NCI-H1417 treated with DMSO at 0.1 percent for 48 hours (cell line): Measurements from ENCODE around the gene TBC1D22A.

Source experiments
- DNase-seq: peaks from one replicate; lab custom pipeline; 2025; lab: John Stamatoyannopoulos, UW

The TBC1D22A gene

DNA sequence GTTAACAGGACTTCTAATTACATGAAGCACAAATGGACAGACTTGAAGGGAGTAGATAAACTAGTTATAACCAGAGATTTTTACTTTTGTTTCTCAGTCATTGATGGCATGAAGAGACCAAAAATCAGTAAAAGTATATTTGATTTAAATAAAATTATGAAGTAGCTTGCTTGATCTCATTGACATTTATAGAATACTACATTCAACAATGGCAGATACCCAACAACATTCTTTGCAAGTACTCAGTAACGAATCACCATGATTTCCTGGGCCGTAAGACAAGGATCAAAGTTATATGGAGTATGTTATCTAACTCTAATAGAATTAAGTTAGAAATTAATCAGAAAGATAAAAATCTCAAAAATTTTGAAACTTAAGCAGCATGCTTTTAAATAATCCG, 317.6 kb downstream of the TBC1D22A start:
- no peak for DNase-seq

GRCh38 chr22:47082505-47082904, 320.1 kb downstream of the TBC1D22A start:
- no peak for DNase-seq

- no peak for DNase-seq
These were observed 321.0 kb downstream of the TBC1D22A start for GRCh38 chr22:47083379-47083986.

DNA sequence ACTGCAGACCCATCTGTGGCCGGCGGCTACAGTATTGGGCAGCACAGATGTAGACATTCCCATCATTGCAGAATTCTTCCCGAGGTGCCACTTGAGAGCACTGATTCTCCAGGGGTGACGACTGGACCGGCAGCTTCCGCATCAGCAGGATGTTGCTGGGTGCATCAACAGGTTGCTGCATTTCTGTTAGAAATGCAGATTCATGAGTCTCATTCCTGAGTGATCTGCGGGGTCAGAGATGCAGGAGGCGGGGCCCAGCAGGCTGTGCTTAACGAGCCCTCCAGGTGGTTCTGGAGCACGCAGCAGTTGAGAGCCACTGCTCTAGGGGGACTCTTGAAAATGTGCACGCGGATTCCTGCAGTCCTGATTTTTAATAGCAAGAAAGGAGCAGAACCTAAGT, 321.8 kb downstream of the TBC1D22A start:
- no peak for DNase-seq

DNA sequence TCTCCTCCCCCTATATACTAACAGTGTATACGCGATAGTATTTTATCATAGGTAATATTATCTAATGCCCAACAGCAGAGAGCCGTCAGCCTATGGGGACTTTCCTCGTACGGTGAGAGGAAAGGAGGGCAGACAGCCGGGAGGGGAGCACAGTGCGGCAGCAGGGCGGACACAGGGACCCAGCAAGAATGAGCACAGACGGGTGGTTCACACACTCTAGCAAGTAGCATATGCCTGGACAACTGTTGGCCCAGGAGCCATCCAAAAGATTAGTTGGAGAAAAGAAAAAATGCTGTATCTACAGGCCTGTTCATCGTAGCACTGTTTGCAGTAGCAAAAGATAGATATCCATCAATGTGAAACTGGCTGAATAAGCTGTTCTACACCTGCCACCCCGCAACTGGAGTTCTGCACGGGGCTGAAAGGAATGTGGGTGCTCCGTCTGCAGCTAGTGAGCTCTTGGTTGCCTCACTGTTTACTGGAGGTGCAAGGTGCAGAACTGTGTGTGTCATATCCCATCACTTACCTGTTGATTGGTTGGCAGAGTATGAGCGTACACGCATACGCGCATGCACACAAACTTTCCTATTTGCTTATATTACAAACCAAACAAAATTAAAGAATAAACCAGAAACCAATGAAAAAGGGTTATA, 324.3 kb downstream of the TBC1D22A start:
- DNase-seq: no peak

DNA sequence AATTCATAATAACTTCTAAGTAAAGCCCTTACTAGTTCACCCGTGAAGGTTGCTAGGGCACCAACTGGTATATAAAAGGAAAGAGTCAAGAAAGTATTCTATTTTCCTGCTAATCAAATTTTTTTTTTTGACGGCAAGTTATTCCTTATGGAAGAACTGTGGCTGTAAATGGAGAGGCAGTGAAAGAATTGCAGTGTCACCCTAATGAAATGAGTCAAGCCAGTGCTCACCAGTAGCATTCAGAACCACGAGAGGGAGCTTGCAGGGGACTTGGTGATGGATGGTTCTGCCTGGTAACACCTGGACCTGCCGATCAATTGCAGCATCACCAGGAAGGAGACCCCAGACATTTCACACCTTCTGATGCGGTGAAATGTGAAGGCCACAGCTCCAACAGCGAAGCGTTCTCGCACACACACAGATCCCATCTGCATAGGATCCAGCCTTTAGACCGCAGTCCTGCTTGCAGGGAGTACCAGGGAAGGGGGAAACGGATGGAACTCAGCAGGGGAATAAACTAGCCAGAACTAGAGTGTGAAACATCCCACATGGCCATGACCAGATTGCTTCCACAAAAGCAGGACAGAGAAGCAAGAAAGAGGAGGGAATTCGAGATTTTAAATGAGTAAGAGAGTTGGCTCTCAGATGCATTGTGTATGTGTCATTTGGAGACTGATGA, 326.2 kb downstream of the TBC1D22A start:
- no peak for DNase-seq

- no peak for DNase-seq
These were observed 326.9 kb downstream of the TBC1D22A start for GRCh38 chr22:47089374-47089773.

DNA sequence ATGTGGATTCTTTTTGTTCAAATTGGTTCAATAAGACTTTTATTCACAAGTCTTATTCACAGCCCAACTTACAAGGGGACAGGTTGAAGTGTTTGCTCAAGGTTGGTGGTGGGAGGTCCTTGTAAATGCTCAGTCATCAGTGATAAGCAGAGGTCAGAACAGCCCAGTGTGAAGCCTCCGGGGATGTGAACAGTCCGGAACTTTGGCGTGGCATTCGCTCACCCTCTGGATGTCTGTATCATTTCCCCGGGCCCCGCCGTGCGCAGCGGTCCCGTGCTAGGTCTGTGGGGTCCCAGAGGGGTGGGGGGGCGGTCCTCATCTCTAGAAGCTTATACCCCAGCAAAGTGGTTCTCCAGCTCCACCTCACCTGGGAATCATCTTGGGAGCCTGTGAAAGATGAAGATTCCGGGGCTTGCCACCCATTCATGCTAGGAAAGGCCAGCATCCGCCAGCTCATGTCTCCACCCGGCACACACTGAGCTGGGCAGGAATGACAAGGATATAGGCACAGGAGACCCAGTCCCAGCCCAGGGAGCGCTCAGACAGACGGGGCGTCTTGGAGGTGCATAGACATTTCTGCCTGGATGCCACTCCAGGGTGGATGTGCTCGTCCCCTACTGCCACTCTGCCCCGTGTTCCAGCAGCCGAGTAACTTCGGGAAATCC, 327.5 kb downstream of the TBC1D22A start:
- no peak for DNase-seq

- no peak for DNase-seq
These were observed 328.3 kb downstream of the TBC1D22A start for GRCh38 chr22:47090591-47091245.

DNA sequence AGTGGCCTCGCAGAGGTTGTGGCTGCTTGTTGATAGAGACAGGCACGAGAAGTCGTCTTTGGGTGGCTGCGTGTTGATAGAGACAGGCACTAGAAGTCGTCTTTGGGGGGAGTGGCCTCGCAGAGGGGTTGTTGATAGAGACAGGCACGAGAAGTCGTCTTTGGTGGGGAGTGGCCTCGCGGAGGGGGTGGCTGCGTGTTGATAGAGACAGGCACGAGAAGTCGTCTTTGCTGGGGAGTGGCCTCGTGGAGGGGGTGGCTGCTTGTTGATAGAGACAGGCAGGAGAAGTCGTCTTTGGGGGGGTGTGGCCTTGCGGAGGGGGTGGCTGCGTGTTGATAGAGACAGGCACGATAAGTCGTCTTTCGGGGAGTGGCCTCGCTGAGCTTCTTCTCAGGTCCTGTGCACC, 328.8 kb downstream of the TBC1D22A start:
- no peak for DNase-seq

DNA sequence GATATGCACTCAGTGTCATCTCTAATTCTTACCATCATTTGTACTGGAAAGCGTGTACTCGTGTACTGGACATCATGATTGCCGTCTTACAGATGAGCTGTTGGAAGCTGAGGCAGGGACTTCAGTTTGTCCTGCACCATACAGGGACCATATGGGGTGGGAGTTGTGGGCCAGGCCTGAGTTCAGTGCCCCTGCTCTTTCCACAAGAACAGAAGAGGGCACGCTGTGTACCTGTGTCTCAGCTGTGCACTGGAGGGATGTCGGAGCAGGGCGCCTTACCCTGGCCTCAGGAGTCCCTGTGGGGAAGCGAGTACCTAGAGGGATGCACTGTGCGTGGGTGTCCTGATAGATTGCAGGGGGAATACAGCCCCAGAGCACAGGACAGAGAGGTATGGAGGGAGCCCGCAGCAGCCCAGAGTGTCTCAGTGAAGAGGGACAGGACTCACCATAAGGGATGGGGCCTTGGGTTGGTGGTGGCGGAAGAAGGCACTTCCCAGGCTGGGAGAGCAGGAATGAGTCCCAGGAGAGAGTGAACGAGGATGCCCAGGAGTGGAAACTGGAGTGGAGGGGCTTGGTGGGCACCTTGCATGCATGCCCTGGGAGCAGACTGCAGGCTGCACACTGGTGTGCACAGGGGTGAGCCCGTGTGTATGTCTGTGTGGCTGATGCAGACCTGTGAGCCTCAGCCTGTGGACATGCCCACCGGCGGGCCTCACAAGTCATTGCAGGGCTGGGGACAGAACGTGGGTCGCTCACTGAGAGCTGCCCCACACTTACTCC, 329.7 kb downstream of the TBC1D22A start:
- DNase-seq: no peak

- DNase-seq: no peak
These were observed 330.5 kb downstream of the TBC1D22A start for GRCh38 chr22:47092896-47093311.

GRCh38 chr22:47093720-47094119, 331.3 kb downstream of the TBC1D22A start:
- no peak for DNase-seq

- no peak for DNase-seq
These were observed 332.4 kb downstream of the TBC1D22A start for GRCh38 chr22:47094861-47095330.

GRCh38 chr22:47095395-47096122, 333.1 kb downstream of the TBC1D22A start:
- DNase-seq: no peak

DNA sequence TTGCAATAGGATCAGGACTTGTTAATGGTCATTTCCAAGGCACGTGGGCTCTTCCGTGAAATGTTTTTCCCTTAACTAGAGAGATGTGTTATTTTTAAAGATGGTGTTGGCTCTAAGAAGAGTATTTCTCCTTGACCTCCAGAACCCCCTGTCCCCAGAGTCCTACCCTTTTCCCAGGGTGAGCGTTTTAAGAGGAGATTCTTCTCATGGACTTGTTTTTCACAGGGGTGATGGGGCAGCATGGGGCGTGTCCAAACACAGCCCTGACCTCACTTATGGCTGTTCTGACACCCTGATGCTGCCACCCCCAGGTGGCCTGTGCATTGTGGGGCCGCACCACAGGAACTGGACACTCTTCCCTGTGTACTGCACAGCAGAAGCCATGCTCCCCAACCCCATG, 335.7 kb downstream of the TBC1D22A start:
- no peak for DNase-seq

DNA sequence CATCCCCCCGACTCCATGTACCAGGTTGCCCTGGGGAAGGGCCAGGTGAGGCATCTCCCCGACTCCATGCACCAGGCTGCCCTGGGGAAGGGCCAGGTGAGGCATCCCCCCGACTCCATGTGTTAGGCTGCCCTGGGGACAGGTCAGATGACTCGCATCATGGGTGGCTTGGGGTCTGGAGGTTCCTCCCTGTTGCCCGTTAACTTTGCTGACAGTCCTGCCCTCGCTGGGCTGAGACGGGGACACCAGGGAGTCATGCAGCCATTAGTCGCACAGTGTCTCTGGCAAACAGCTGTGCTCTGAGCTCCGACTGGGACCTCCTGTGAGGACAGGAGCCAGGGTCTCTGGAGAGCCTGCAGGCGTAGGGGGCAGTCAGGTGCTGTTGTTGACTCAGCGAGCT, 336.1 kb downstream of the TBC1D22A start:
- DNase-seq: no peak

DNA sequence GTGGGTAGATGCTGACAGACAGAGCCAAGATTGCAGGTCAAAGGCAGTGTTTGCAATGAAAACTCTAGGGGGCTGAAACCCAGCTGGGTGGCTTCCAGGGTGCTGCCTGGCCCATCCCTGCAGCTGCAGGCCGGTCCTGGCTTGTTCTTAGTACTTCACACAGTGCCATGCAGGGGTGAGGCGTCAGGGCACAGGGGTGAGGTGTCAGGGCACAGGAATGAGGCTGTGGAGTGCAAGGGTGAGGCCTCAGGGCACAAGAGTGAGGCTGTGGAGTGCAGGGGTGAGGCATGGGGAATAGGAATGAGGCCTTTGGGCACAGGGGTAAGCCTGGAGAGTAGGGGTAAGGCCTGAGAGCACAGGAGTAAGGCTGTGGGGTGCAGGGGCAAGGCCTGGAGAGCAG, 337.6 kb downstream of the TBC1D22A start:
- DNase-seq: no peak

DNA sequence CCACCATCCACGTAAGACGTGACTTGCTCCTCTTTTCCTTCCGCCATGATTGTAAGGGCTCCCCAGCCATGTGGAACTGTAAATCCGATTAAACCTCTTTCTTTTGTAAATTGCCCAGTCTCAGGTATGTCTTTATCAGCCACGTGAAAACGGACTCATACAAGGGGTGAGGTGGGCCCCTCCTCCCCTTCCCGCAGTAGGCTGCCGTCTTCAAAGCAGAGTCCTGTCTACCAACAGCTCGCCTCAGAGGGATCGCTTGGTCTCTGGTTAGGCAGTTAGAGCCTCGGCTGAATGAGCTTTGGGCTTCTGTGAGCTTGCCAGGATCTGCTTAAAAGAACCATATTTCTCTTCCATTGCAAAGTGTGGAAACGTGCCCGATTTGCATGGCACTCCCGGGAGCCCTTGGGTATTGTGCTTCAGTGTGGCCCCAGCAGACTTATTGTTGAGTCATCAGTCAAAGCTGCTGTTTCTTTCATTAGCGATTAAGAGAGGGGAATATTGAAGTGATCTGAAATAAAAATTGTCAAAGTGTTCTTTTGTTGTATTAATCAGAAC, 338.3 kb downstream of the TBC1D22A start:
- no peak for DNase-seq

DNA sequence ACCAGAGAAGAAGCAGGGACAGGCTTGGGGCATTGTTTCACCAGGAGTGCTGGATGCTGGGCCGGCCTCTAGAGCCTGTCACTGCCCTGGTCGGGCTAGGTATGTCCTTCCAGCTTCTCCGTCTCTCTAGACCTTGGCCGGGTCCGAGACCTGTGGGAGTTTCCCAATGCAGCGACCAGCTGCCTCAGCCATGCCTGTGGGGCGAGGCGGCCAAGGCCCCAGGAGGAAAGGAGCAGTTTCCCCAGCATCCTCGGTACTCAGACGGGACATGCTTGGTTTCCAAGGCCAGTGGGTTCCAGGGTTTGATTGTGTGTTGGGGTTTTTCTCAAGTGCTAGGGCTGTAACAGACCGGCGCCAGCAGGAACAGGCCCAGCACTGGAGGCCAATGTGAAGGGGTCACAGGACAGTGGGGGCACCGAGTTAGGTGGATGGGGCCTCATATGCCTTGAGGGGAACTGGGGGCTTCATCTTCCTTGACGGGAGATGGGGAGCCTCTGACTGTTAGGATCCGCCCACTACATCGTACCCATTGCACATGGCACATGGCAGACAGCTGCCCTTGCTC, 339.0 kb downstream of the TBC1D22A start:
- DNase-seq: no peak
